IPS-18a (cell line): ENCODE measurements around the gene RAPSN.

ENCODE experiments used
- H3K27ac ChIP-seq: one replicate; pipeline ENCODE4 v1.5.1; 2013; ENCODE audit warnings: low read length
- H3K27me3 ChIP-seq: one replicate; pipeline ENCODE4 v1.6.1; 2013; ENCODE audit warnings: mild to moderate bottlenecking, low read length; ENCODE audit not compliant: control insufficient read depth, insufficient read depth
- H3K36me3 ChIP-seq: one replicate; pipeline ENCODE4 v1.6.1; 2013; ENCODE audit warnings: low read depth, low read length; ENCODE audit not compliant: control insufficient read depth
- H3K4me1 ChIP-seq: one replicate; pipeline ENCODE4 v1.6.1; 2013; ENCODE audit warnings: low read depth, low read length; ENCODE audit not compliant: control insufficient read depth
- H3K4me3 ChIP-seq: one replicate; pipeline ENCODE4 v1.5.1; 2013; ENCODE audit warnings: low read length
- H3K9ac ChIP-seq: one replicate; pipeline ENCODE4 v1.6.1; 2013; ENCODE audit warnings: mild to moderate bottlenecking, low read length, moderate library complexity
- H3K9me3 ChIP-seq: one replicate; pipeline ENCODE4 v1.6.1; 2013; ENCODE audit warnings: low read depth, low read length; ENCODE audit not compliant: control insufficient read depth

RAPSN gene

DNA sequence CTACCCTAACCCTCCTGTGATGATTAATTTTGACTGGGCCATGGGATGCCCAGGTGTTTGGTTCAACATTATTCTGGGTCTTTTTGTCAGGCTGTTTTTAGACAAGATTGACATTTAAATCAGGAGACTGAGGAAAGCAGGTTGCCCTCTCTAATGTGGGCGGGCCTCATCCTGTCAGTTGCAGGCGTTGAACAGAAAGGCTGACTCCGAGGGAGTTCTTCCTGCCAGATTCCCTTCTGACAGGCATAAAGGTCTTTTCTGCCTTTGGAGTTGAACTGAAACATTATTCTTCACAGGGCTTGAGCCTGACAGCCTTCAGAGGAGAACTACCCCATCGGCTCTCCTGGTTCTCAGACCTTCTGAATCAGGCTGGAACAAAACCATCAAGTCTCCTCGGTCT is 18.4 kb downstream of the RAPSN start:
- no peaks in the 10 kb centered on the region for H3K9me3 ChIP-seq

DNA sequence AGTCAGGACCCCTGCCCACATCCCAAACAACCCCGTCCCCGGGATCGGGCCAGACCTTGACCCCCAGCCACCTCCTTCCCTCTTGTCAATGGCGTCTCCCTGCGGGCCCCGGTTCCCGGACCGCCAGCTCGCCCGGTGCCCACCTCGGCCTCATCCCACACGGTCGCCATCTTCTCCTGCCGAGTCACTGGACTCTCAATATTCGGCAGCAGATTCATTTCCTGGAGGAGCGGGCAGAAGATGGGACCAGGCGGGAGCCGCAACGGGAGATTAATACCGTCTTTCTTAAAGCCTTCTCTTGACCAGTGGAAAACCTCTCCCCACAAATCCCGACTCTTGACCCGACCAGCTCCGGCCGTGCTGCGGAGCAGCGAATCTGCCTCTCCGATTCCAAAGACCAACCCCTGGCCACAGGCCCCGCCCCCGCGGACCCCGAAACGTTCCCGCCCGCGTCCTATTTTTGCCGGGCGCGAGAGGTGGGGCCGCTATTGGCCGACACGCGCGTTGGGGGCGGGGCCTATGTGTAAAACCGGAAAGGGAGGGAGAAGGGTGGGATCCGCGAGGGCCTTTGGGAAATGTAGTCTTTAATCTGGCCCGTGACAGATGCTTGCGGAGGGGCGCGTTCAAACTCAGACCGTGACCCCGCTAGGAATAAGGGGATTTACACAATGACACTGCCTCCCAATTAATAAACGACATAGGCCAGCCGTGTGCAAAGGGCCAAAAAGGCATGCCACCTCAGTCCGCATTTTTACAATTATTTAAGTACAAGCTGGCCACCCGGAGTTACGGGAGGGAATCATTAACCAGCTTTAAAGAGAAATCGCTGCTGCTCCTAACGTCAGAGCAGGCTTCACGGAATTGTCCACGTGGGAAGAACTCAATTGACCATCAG is 22.6 kb downstream of the RAPSN start, which contains the start of gene PSMC3:
Gene PSMC3 (minus strand): TSS at position 378 of the 895 bp plus-strand sequence. CDS start 160 bp downstream, at position 218.
- Histone ChIP-seq H3K9me3 (no peaks in the 10 kb centered on the region), H3K36me3 (peaks cover 36% of the 10 kb centered on the region), H3K4me3 (peak within 1 kb of the TSS; percentile 84), H3K27ac (peak within 1 kb of the TSS; percentile 99), H3K27me3 (no peaks in the 10 kb centered on the region), H3K9ac (peak within 1 kb of the TSS; percentile 98), H3K4me1 (peaks cover 5% of the 10 kb centered on the region)

More for the DNA sequence above, 18.4 kb downstream of the RAPSN start:
- H3K36me3 ChIP-seq: no peaks in the 10 kb centered on the region
- no peaks in the 10 kb centered on the region for H3K4me1 ChIP-seq
- H3K9ac ChIP-seq: no peak overlapping the region
- H3K27me3 ChIP-seq: no peaks in the 10 kb centered on the region
- H3K27ac ChIP-seq: no peak overlapping the region
- H3K4me3 ChIP-seq: no peak overlapping the region

DNA sequence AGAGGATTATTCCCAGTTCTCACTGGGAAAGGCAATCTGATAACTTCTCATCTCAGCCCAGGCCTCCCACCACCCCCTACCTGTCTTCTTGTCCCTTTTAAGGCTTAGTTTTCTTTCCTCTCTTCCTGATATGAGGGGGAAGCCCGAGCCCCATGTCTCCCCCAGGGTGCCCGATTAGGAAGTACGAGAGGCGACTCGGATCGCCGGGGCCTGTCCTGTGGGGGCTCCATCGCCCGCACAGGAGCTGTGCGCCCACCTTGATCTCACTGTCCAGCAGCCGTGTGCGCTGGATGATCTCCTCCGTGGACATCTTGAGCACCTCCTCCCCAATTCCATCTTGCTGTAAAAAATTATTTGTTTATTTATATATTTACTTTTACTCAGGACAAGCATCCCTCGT is 23.3 kb downstream of the RAPSN start:
- peak overlapping the region; percentile 99 for H3K27ac ChIP-seq
- no peaks in the 10 kb centered on the region for H3K9me3 ChIP-seq
- H3K36me3 ChIP-seq: peaks cover 42% of the 10 kb centered on the region
- H3K4me3 ChIP-seq: peak overlapping the region; percentile 84
- peak overlapping the region; percentile 98 for H3K9ac ChIP-seq
- H3K27me3 ChIP-seq: no peaks in the 10 kb centered on the region
- H3K4me1 ChIP-seq: peaks cover 5% of the 10 kb centered on the region

DNA sequence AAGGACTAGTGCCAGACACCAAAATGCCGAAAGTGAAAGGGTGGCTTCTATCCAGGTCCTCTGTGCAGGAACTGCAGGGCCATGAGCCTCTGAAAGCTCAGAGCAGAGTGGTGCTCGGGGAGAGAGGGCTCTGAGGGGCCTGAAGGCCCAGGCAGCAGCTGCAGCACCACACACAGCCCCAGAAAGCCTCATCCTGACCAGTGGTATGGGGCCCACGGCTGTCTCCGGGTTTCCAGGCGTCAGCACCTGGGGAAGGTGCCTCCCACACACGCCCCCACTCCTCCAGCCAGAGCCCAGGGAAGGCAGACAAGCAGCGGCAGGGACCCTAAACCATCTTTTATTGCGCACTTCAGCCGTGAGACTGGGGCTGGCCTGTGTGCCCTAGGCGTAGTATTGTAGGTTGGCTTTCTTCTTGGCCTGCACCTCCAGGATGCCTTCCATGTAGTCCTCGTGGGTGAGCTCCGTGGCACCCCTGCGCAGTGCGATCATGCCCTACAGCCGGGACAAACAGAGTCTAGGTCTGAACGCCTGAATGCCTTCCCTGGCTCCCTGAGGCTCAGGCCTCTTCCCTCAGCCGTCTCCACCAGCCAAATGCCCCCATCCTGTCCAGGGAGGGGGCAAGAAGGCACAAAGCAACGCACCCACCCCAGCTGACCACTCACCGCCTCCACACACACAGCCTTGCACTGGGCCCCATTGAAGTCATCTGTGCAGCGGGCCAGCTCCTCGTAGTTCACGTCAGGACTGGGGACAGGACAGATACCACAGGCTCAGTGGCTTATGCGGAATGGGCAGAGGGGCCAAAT is 30.3 kb downstream of the RAPSN start:
- Histone ChIP-seq H3K27me3 (no peaks in the 10 kb centered on the region), H3K36me3 (peaks cover 56% of the 10 kb centered on the region), H3K9me3 (no peaks in the 10 kb centered on the region), H3K27ac (no peak overlapping the region), H3K4me1 (no peaks in the 10 kb centered on the region), H3K9ac (no peak overlapping the region), H3K4me3 (no peak overlapping the region)

DNA sequence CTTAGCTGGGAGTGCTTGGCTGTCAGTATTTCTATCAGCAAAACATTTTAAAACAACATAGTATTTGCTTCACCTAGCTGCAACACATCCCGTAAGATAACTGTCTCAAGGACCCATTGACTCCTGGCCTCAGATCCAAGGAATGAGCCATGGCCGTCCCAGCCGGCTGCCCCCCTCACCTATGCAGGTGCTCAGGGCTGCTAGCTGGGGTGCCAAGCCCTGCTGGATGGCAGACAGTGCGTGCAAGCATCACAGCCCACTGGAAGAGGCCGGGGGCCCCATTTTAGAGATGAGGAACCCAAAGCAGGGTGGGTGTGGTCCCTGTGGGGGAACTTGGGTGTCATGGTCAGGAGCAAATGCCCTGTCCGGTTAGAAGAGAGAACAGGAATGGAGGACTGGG is 31.2 kb downstream of the RAPSN start:
- Histone ChIP-seq H3K4me3 (no peak overlapping the region), H3K36me3 (peaks cover 50% of the 10 kb centered on the region), H3K9me3 (no peaks in the 10 kb centered on the region), H3K27ac (no peak overlapping the region), H3K9ac (no peak overlapping the region), H3K4me1 (no peaks in the 10 kb centered on the region), H3K27me3 (no peaks in the 10 kb centered on the region)

DNA sequence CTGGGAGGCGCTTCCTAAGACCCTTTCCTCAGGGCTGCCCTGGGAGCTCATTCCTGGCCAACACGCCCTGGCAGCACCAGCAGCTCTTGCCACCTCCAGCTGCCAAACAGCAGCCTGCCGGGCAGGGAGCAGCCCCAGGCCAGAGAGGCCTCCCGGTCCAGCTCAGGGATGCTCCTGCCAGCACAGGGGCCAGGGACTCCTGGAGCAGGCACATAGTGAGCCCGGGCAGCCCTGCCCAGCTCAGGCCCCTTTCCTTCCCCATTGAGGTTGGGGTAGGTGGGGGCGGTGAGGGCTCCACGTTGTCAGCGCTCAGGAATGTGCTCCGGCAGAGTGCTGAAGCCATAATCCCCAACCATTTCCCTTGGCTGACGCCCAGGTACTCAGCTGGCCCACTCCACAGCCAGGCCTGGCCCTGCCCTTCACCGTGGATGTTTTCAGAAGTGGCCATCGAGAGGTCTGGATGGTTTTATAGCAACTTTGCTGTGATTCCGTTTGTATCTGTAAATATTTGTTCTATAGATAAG is 32.9 kb downstream of the RAPSN start:
- no peaks in the 10 kb centered on the region for H3K9me3 ChIP-seq
- H3K27me3 ChIP-seq: no peaks in the 10 kb centered on the region
- peaks cover 34% of the 10 kb centered on the region for H3K36me3 ChIP-seq
- H3K27ac ChIP-seq: no peak overlapping the region
- no peaks in the 10 kb centered on the region for H3K4me1 ChIP-seq
- no peak overlapping the region for H3K4me3 ChIP-seq
- no peak overlapping the region for H3K9ac ChIP-seq

- Histone ChIP-seq H3K9ac (no peak overlapping the region), H3K36me3 (peaks cover 27% of the 10 kb centered on the region), H3K27ac (no peak overlapping the region), H3K9me3 (no peaks in the 10 kb centered on the region), H3K4me1 (no peaks in the 10 kb centered on the region), H3K27me3 (no peaks in the 10 kb centered on the region), H3K4me3 (no peak overlapping the region)
Observed at GRCh38 chr11:47415091-47415854, 33.7 kb downstream of the RAPSN start.

GRCh38 chr11:47414685-47415070 is 34.3 kb downstream of the RAPSN start:
- H3K36me3 ChIP-seq: peaks cover 21% of the 10 kb centered on the region
- H3K27ac ChIP-seq: no peak overlapping the region
- no peaks in the 10 kb centered on the region for H3K4me1 ChIP-seq
- H3K9me3 ChIP-seq: no peaks in the 10 kb centered on the region
- no peaks in the 10 kb centered on the region for H3K27me3 ChIP-seq
- no peak overlapping the region for H3K4me3 ChIP-seq
- no peak overlapping the region for H3K9ac ChIP-seq

DNA sequence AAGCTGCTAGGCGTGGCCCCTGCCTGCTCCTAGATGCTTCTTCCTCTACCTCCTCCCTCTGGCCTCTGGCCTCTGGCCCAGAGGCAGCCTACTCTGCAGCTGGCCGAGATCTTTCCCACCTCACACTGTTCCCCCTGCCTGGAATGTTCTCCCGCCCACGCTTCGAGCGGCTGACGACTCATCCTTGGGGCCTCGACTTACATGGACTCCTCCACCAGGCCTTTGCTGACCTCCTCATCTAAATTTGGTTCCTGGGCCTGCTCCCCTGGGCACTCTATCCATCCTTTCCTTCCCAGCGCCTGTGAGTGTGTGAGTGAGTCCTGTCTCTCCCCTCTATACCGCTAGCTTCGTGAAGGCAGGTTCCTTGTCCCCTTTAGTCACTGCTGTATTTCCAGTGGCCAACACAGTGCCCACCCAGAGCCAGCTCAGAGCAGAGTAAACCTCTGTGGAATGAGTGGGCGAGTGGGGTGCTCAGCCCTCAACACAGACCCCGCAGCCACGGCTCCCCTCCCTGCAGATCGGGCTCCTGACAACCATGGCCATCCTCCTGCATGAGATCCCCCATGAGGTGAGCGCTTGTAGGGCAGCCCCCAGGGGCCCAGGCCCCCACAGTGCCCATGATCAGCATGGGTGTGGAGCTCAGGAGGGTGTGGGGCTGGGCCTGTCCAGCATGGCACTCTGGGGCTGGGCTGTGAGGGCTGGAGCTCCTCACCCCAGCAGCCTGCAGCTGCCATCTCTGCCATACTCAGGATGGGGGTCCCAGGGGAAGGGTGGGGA is 34.8 kb downstream of the RAPSN start:
- no peaks in the 10 kb centered on the region for H3K9me3 ChIP-seq
- H3K9ac ChIP-seq: no peak overlapping the region
- H3K27ac ChIP-seq: no peak overlapping the region
- no peaks in the 10 kb centered on the region for H3K27me3 ChIP-seq
- peaks cover 18% of the 10 kb centered on the region for H3K36me3 ChIP-seq
- H3K4me3 ChIP-seq: no peak overlapping the region
- H3K4me1 ChIP-seq: no peaks in the 10 kb centered on the region

GRCh38 chr11:47413351-47413750 is 35.6 kb downstream of the RAPSN start:
- Histone ChIP-seq H3K27me3 (no peaks in the 10 kb centered on the region), H3K9ac (no peak overlapping the region), H3K36me3 (peaks cover 11% of the 10 kb centered on the region), H3K27ac (no peak overlapping the region), H3K9me3 (no peaks in the 10 kb centered on the region), H3K4me3 (no peak overlapping the region), H3K4me1 (no peaks in the 10 kb centered on the region)
